HG02943 (cell line): ENCODE data around the gene ALPP.
"Not testable (repeated sequence)": the region's sequence is repeated elsewhere in the genome, so short reads cannot be mapped to it uniquely, and the experiment has no call there.

Source experiments
- ATAC-seq: cut with Tn5 transposase; IDR thresholded peaks from one replicate; pipeline ENCODE4 v1.9.1; 2021; ENCODE audit warnings: mild to moderate bottlenecking, low read depth, moderate library complexity; ENCODE audit not compliant: unreplicated experiment

Gene ALPP

GRCh38 chr2:232363064-232363783 is 15.3 kb upstream of the ALPP start:
- ATAC-seq = not testable (repeated sequence)

- ATAC-seq = no peak
These were observed 14.6 kb upstream of the ALPP start for GRCh38 chr2:232363784-232364615.

GRCh38 chr2:232364806-232365594 is 13.6 kb upstream of the ALPP start:
- ATAC-seq = not testable (repeated sequence)

- no peak for ATAC-seq
These were observed 12.8 kb upstream of the ALPP start for GRCh38 chr2:232365621-232366321.

- ATAC-seq = not testable (repeated sequence)
These were observed 12.1 kb upstream of the ALPP start for GRCh38 chr2:232366461-232366860.

GRCh38 chr2:232367016-232367415 is 11.5 kb upstream of the ALPP start:
- no peak for ATAC-seq

GRCh38 chr2:232367591-232368233 is 10.8 kb upstream of the ALPP start:
- no peak for ATAC-seq

- no peak for ATAC-seq
These were observed 10.2 kb upstream of the ALPP start for GRCh38 chr2:232368311-232368731.

GRCh38 chr2:232369126-232369951 is 9.2 kb upstream of the ALPP start:
- no peak for ATAC-seq

- ATAC-seq = not testable (repeated sequence)
These were observed 8.5 kb upstream of the ALPP start for GRCh38 chr2:232370007-232370406.

GRCh38 chr2:232372231-232373208 is 6.0 kb upstream of the ALPP start:
- ATAC-seq = no peak

GRCh38 chr2:232374356-232374755 is 4.2 kb upstream of the ALPP start:
- ATAC-seq = no peak

GRCh38 chr2:232375164-232375563 is 3.4 kb upstream of the ALPP start:
- ATAC-seq = no peak

GRCh38 chr2:232376260-232376659 is 2.3 kb upstream of the ALPP start:
- no peak for ATAC-seq

- no peak for ATAC-seq
These were observed 1.8 kb upstream of the ALPP start for GRCh38 chr2:232376713-232377112.

- no peak for ATAC-seq
These were observed 1.2 kb upstream of the ALPP start for GRCh38 chr2:232377319-232377718.

GRCh38 chr2:232377841-232378734 is 463 bp upstream of the ALPP start:
- ATAC-seq = no peak
